HepG2 (cell line): ENCODE data around the gene COL8A2. TPM values are rescaled to one million over a fixed set of nuclear protein-coding genes. Genes with fewer than 3 reads are reported as not detected.
A peak's percentile ranks its signal among the peaks of the same experiment; 100 is the strongest.

ENCODE experiments used
- ADNP ChIP-seq: sonication (generic); formaldehyde crosslinking; IDR thresholded peaks from 2 replicates; pipeline ENCODE4 v1.4.0; 2020; ENCODE audit warnings: missing genetic modification reagents
- AHDC1 ChIP-seq: sonication (generic); formaldehyde crosslinking; IDR thresholded peaks from 2 replicates; pipeline ENCODE4 v1.5.1; 2020; ENCODE audit warnings: mild to moderate bottlenecking, missing genetic modification reagents, borderline replicate concordance
- ARID5B ChIP-seq: IDR thresholded peaks from 2 replicates; pipeline ENCODE4 v1.4.0; 2020; ENCODE audit warnings: mild to moderate bottlenecking, missing genetic modification reagents
- CREB1 ChIP-seq, 2 experiments: fragments of 450-650 bp in 1 of 2; IDR thresholded peaks; 2 replicates each; pipeline ENCODE4 v1.6.1; 2016 to 2017; ENCODE audit warnings: control low read depth in 1 of 2, mild to moderate bottlenecking in 1 of 2, missing compliant biosample characterization in 1 of 2, missing genetic modification characterization in 1 of 2
- GABPB1 ChIP-seq: IDR thresholded peaks from 2 replicates; pipeline ENCODE4 v1.6.1; 2016; ENCODE audit warnings: mild to moderate bottlenecking, missing genetic modification reagents, moderate library complexity, missing compliant biosample characterization
- GFI1 ChIP-seq: sonication (generic); formaldehyde crosslinking; IDR thresholded peaks from 2 replicates; pipeline ENCODE4 v1.5.0; 2020; ENCODE audit warnings: missing genetic modification reagents, mild to moderate bottlenecking, borderline replicate concordance
- HNRNPUL1 ChIP-seq: fragments of 200-400 bp; formaldehyde crosslinking; IDR thresholded peaks from 2 replicates; pipeline ENCODE4 v1.6.1; 2017; ENCODE audit warnings: low read depth, mild to moderate bottlenecking, low read length, moderate library complexity
- IKZF5 ChIP-seq: IDR thresholded peaks from 2 replicates; pipeline ENCODE4 v1.6.1; 2018; ENCODE audit warnings: missing genetic modification reagents, mild to moderate bottlenecking, missing compliant biosample characterization
- RBAK ChIP-seq: sonication (generic); formaldehyde crosslinking; IDR thresholded peaks from 2 replicates; pipeline ENCODE4 v1.5.1; 2020; ENCODE audit warnings: mild to moderate bottlenecking, missing genetic modification reagents
- ZGPAT ChIP-seq: IDR thresholded peaks from 2 replicates; pipeline ENCODE4 v1.6.1; 2016; ENCODE audit warnings: mild to moderate bottlenecking
- ZNF281 ChIP-seq: sonication (generic); formaldehyde crosslinking; IDR thresholded peaks from 2 replicates; pipeline ENCODE4 v1.4.0; 2020; ENCODE audit warnings: missing genetic modification reagents, borderline replicate concordance
- ZNF543 ChIP-seq: sonication (generic); formaldehyde crosslinking; IDR thresholded peaks from 2 replicates; pipeline ENCODE4 v1.4.0; 2020; ENCODE audit warnings: mild to moderate bottlenecking, missing genetic modification reagents
- polyA plus RNA-seq, 8 experiments: library from polyadenylated mRNA; depleted of rRNA in 3 of 8; stranded (reverse) in 7 of 8; unstranded in 1 of 8; fragments of >200 nt; fragmentation: Illumina TruSeq in 4 of 8; extraction: Trizol in 4 of 8; gene quantifications; 2 replicates each; pipeline versions ENCODE4 v1.2.1 to v1.2.3, GENCODE V29; 2011 to 2016; ENCODE audit warnings: low read depth in 4 of 8, missing spikeins in 1 of 8, mixed read lengths in 1 of 8; ENCODE audit not compliant: insufficient read depth in 1 of 8
- total RNA-seq, 5 experiments: library from RNA; depleted of rRNA; stranded (reverse); fragments of >200 nt; fragmentation: Illumina TruSeq; extraction: Trizol; gene quantifications; 2 replicates each; pipeline ENCODE4 v1.2.3, GENCODE V29; 2016; ENCODE audit warnings: low read depth in 1 of 5

The COL8A2 gene
- total and polyA plus RNA-seq, 2 of the 13 experiments (the other 11 are each of a cell fraction or from before 2014, with no cell fraction given) = 0.13 to 0.24 TPM

GRCh38 chr1:36088577-36089392 is 36.2 kb downstream of the COL8A2 start, which contains the start of gene ADPRS (continued):
- no peak for TF ChIP-seq ZNF281 (CRISPR knock-in tag)
- TF ChIP-seq ZGPAT = peak; percentile 97
- TF ChIP-seq IKZF5 (CRISPR knock-in tag) = peak; percentile 88
- TF ChIP-seq ZNF543 = peak; percentile 82
- peak; percentile 73 for TF ChIP-seq ARID5B
- TF ChIP-seq RBAK (CRISPR knock-in tag) = no peak
- no peak for TF ChIP-seq ADNP (CRISPR knock-in tag)
- peak; percentile 88 for TF ChIP-seq CREB1 (IDR thresholded peaks at IDR 0.05)
- TF ChIP-seq CREB1 (CRISPR knock-in tag; IDR thresholded peaks at IDR 0.05) = peak; percentile 91
- peak; percentile 76; the same call in 1 of the 2 replicates for TF ChIP-seq HNRNPUL1
- TF ChIP-seq AHDC1 = no peak
- TF ChIP-seq GFI1 = 0 out of 2 replicates have a peak, but pooled peaks have one; percentile 71
- TF ChIP-seq GABPB1 (CRISPR knock-in tag) = peak; percentile 100
